Lower leg skin (tissue), 4 donors: ENCODE data around the gene MTIF2. TPM values are rescaled to one million over a fixed set of nuclear protein-coding genes. Genes with fewer than 3 reads are reported as not detected.
A peak's percentile ranks its signal among the peaks of the same experiment; 100 is the strongest.
"Not testable (repeated sequence)": the region's sequence is repeated elsewhere in the genome, so short reads cannot be mapped to it uniquely, and the experiment has no call there.

Source experiments
- DNase-seq, 2 donors: peaks; one replicate each; pipeline ENCODE4 v3.0.0-alpha.2; 2019; ENCODE audit warnings: low spot score in 2 of 2
- H3K4me3 ChIP-seq: fragments of 200-600 bp; sonication (generic); 2 replicates; pipeline ENCODE4 v1.5.1; 2017; ENCODE audit warnings: mild to moderate bottlenecking, low read depth; ENCODE audit not compliant: poor library complexity, severe bottlenecking
- POLR2A ChIP-seq, 2 donors: fragments of 450-650 bp; IDR thresholded peaks; one replicate each; pipeline ENCODE4 v1.6.1; 2016 to 2017; ENCODE audit warnings: antibody characterized with exemption in 2 of 2, mild to moderate bottlenecking in 1 of 2, moderate library complexity in 1 of 2
- WGBS, 2 donors: methylation state at CpG; one replicate each; pipeline ENCODE4 v1.1.5; 2018; 5-methylcytosine and 5-hydroxymethylcytosine counted together
- intact Hi-C: fragments of 100-400 bp; cut with DNase I; formaldehyde crosslinking; loops from one replicate; pipeline ENCODE4 v1.15.0; 2023; ENCODE audit warnings: low total_unique reads
- total RNA-seq, 4 donors: library from RNA; depleted of rRNA; stranded (reverse); fragments of >200 nt; gene quantifications; one replicate each; pipeline ENCODE4 v1.1.0, GENCODE V29; 2016
- TF ChIP-seq, protein P1 (sequence below), 3 donors: fragments of 450-650 bp; IDR thresholded peaks; one replicate each; pipeline ENCODE4 v1.5.1; 2016; ENCODE audit warnings: antibody characterized with exemption in 3 of 3, mild to moderate bottlenecking in 3 of 3, moderate library complexity in 2 of 3

Gene MTIF2
- total RNA-seq, 4 donors from 2014 or later, result 13.0 to 22.1 (median 16.3) TPM

DNA sequence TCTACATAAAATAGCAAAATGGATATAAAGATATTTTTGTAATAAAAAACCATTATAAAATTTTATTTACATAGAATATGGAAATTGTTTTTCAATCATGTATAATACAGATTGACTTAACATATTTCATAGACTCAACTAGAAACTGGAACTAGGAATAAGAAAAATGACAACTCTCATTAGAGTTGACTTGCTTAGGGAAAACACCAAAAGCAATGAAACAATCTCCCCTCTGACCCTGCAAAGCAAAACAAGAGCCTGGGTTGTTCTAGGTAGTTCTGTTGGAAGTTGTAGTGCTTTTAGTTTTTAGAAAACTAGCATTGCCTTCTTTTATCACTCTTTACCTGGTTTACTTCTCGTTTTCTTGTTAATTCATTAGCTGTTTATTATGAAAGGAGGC is 32.2 kb upstream of the MTIF2 start:
- TF ChIP-seq, protein P1, sequence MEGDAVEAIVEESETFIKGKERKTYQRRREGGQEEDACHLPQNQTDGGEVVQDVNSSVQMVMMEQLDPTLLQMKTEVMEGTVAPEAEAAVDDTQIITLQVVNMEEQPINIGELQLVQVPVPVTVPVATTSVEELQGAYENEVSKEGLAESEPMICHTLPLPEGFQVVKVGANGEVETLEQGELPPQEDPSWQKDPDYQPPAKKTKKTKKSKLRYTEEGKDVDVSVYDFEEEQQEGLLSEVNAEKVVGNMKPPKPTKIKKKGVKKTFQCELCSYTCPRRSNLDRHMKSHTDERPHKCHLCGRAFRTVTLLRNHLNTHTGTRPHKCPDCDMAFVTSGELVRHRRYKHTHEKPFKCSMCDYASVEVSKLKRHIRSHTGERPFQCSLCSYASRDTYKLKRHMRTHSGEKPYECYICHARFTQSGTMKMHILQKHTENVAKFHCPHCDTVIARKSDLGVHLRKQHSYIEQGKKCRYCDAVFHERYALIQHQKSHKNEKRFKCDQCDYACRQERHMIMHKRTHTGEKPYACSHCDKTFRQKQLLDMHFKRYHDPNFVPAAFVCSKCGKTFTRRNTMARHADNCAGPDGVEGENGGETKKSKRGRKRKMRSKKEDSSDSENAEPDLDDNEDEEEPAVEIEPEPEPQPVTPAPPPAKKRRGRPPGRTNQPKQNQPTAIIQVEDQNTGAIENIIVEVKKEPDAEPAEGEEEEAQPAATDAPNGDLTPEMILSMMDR (IDR thresholded peaks at IDR 0.05), result no peak
- no peak for TF ChIP-seq POLR2A (IDR thresholded peaks at IDR 0.05)
- H3K4me3 ChIP-seq, result no peak overlapping the region
- no peak for DNase-seq
- WGBS, 2 donors, result 90 to 93% methylated on average over 1 of the region's 1 CpG
- intact Hi-C loops, result no loop called here

DNA sequence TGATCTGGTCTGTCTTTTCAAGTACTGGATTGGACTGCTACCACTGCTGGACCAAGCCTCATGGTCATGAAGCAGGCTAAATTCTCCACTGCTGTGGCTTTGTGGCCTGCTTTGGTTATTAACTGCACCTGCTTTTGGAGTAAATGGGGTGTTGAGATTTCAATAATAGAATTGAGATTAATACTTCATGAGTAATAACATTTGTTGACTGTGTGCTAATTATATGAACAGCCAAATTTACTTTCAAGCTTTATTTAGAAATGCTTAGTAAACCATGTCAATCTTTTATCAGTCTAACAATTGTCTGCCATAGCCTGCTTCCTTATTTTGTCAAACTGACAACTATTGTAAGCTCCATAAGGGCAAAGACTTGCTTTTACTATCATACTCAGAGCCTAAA is 27.4 kb upstream of the MTIF2 start:
- DNase-seq, result no peak
- intact Hi-C loops, result no loop called here
- no peak overlapping the region for H3K4me3 ChIP-seq
- TF ChIP-seq, protein P1 (IDR thresholded peaks at IDR 0.05), result no peak
- TF ChIP-seq POLR2A (IDR thresholded peaks at IDR 0.05), result no peak

DNA sequence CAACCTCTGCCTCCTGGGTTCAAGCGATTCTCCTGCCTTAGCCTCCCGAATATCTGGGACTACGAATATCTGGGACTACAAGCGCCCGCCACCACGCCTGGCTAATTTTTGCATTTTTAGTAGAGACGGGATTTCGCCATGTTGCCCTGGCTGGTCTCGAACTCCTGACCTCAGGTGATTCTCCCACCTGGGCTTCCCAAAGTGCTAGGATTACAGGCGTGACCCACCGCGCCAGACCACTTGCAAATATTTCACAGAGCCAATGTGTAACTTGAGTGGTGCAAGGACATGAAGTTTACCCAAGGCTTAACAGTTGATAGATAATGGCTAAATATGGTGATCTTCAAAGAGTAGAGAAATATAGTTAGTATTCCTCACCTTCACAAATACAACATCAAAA is 14.1 kb upstream of the MTIF2 start:
- DNase-seq, result no peak
- no peak for TF ChIP-seq POLR2A (IDR thresholded peaks at IDR 0.05)
- TF ChIP-seq, protein P1 (IDR thresholded peaks at IDR 0.05), result no peak
- intact Hi-C loops, result no loop called here

DNA sequence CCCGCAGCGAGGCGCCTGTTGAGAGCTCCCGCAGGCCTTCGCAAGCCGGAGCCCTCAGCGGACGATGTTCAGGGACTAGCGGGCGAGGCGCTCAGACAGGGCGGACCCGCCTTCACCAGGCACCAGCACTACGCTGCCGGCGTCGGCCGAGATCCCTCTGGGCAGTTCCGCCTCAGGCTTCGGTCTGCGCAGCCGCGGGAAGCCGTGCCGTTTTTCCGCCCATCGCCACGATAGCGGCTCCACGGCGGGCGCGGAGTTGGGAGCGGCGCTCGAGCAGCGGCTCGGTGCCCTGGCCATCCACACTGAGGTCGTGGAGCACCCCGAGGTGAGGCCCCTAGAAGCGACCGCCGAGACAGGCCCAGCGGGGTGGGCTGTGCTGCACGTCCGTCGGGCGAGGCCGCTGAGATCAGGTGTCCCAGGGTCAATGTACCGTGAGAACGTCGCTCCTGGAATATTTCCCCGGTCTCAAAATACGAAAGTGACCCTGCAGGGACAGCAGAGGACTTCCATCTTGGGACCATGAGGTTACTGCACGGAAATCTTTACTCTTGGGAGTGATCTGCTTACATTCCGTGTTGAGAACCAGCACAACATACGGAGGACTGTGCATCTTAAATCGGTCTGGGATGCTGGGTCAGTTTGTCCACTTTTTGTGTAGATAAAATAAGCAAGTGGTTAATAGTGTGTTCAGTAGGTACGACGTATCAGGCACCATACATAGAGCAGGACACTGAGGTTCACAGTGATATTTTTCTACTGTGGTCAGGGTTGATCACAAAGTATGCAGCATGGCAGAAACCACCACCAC is 13.3 kb upstream of the MTIF2 start:
- intact Hi-C loops, result no loop called here
- peak; percentile 73 to 96 for DNase-seq

More for the DNA sequence above, 14.1 kb upstream of the MTIF2 start:
- no peak overlapping the region for H3K4me3 ChIP-seq
- 97 to 98% methylated on average over 12 of the region's 12 CpGs for WGBS, 2 donors

DNA sequence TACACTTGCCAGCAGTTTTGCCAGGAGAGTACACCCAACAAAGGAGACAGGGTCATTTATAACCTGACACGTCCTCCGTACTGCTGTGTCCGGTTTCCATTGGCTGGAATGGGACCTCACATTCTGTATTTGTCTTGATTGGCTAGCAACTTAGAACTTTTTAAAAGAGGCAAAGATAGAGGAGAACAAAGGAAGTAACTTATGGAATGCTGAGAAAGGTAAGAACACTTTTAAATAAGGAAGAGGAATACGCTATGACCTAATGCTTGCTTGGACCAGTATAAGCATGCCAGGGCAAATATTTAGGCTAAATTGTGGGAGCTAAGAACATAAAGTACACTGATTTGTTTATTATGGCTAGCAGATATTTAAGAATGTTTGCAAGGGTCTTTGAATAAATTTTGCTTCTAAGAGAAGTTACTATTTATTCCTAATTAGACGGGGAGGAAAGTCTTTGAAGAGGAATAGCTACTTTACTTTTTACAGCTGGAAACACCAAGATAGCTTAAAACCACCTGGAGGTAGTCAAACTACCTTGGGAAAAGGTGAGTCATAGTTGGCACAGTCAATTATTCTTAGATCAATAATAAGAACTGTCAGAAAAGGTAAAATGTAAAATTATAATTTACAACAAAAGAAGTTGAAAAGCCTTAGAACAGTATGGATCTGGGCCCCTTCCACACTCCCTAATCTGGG is 12.0 kb upstream of the MTIF2 start:
- intact Hi-C loops, DNase-seq, H3K4me3 ChIP-seq: not testable (repeated sequence)
- WGBS, 2 donors, result 55 to 76% methylated on average over 5 of the region's 5 CpGs

More for the DNA sequence above, 13.3 kb upstream of the MTIF2 start:
- no peak for TF ChIP-seq POLR2A (IDR thresholded peaks at IDR 0.05)
- TF ChIP-seq, protein P1 (IDR thresholded peaks at IDR 0.05), result no peak
- peak overlapping the region; percentile 62 for H3K4me3 ChIP-seq
- WGBS, 2 donors, result 12 to 15% methylated on average over 44 to 60 of the region's 60 CpGs

DNA sequence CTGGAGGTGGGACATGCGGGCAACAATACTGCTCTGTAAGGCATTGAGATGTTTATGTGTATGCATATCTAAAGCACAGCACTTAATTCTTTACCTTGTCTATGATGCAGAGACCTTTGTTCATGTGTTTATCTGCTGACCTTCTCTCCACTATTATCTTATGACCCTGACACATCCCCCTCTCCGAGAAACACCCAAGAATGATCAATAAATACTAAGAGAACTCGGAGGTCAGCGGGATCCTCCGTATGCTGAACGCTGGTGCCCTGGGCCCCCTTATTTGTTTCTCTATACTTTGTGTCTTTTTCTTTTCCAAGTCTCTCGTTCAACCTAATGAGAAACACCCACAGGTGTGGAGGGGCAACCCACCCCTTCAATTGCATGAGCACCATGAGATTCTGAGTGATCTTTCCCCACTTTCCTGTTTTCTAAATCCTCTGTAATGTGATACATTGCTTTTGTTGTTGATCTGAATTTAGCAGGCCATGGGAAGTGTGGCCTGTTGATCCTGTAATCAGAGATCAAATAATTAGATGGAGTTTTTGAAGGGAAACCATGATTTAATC is 10.9 kb upstream of the MTIF2 start:
- H3K4me3 ChIP-seq, DNase-seq, intact Hi-C loops: not testable (repeated sequence)
- 70 to 80% methylated on average over 7 of the region's 7 CpGs for WGBS, 2 donors

DNA sequence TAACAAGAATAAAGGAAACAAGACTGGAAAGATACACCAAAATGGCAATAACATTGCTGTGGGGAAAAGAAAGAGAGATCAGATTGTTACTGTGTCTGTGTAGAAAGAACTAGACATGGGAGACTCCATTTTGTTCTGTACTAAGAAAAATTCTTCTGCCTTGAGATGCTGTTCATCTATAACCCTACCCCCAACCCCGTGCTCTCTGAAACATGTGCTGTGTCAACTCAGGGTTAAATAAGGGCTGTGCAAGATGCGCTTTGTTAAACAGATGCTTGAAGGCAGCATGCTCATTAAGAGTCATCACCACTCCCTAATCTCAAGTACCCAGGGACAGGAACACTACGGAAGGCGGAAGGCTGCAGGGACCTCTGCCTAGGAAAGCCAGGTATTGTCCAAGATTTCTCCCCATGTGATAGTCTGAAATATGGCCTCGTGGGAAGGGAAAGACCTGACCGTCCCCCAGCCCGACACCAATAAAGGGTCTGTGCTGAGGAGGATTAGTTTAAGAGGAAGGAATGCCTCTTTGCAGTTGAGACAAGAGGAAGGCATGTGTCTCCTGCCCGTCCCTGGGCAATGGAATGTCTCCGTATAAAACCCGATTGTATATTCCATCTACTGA is 10.3 kb upstream of the MTIF2 start:
- intact Hi-C loops, H3K4me3 ChIP-seq, DNase-seq: not testable (repeated sequence)
- 47 to 58% methylated on average over 10 of the region's 10 CpGs for WGBS, 2 donors
